ENCODE data around the gene HOXC9. TPM values are rescaled to one million over a fixed set of nuclear protein-coding genes. Genes with fewer than 3 reads are reported as not detected.

The HOXC9 gene
- total RNA-seq, 6 experiments from 2014 or later = not detected

GRCh38 chr12:53997204-53998109 lies 2.5 kb upstream of the HOXC9 start:
- intact Hi-C loops (cut with DNase I) = no loop called here
- Histone ChIP-seq H3K27ac (no peak overlapping the region), H3K4me3 (no peak overlapping the region), H3K36me3 (no peaks in the 10 kb centered on the region), H3K27me3 (peaks cover 8 to 66% of the 10 kb centered on the region in 2 donors), H3K4me1 (peaks cover 0 to 29% (median 2%) of the 10 kb centered on the region in 4 donors), H3K9me3 (no peaks in the 10 kb centered on the region)
- TF ChIP-seq POLR2A (IDR thresholded peaks at IDR 0.05) (no peak), CTCF (IDR thresholded peaks at IDR 0.05) (no peak)
- ATAC-seq (no peak), DNase-seq (no peak)
- WGBS (ENCODE audit: insufficient coverage, low coverage, low lambda C conversion rate, missing lambda C conversion rate) = 7% methylated on average over 19 of the region's 35 CpGs

- H3K27me3 ChIP-seq = peaks cover 8 to 65% of the 10 kb centered on the region in 2 donors
- TF ChIP-seq CTCF (IDR thresholded peaks at IDR 0.05) (no peak), POLR2A (IDR thresholded peaks at IDR 0.05) (no peak)
- H3K9me3 ChIP-seq = no peaks in the 10 kb centered on the region
- 10% methylated on average over 5 of the region's 11 CpGs for WGBS (ENCODE audit: insufficient coverage, low coverage, low lambda C conversion rate, missing lambda C conversion rate)
- DNase-seq = no peak
- no peaks in the 10 kb centered on the region for H3K36me3 ChIP-seq
- no peak for ATAC-seq
- H3K27ac ChIP-seq = no peak overlapping the region
- H3K4me1 ChIP-seq = peaks cover 0 to 29% (median 2%) of the 10 kb centered on the region in 4 donors
- no peak overlapping the region for H3K4me3 ChIP-seq
- intact Hi-C loops (cut with DNase I) = no loop called here
Observed at GRCh38 chr12:53998110-53998899, 1.7 kb upstream of the HOXC9 start.

GRCh38 chr12:53998900-53999236 lies 1.1 kb upstream of the HOXC9 start:
- peaks cover 8 to 59% of the 10 kb centered on the region in 2 donors for H3K27me3 ChIP-seq
- no peaks in the 10 kb centered on the region for H3K9me3 ChIP-seq
- H3K27ac ChIP-seq = no peak overlapping the region
- H3K4me3 ChIP-seq = no peak overlapping the region
- H3K4me1 ChIP-seq = peaks cover 0 to 29% (median 2%) of the 10 kb centered on the region in 4 donors
- intact Hi-C loops (cut with DNase I) = no loop called here
- 5% methylated on average over 13 of the region's 13 CpGs for WGBS (ENCODE audit: insufficient coverage, low coverage, low lambda C conversion rate, missing lambda C conversion rate)
- no peak for ATAC-seq
- no peak for DNase-seq
- no peaks in the 10 kb centered on the region for H3K36me3 ChIP-seq
- TF ChIP-seq POLR2A (IDR thresholded peaks at IDR 0.05) (no peak), CTCF (IDR thresholded peaks at IDR 0.05) (no peak)

GRCh38 chr12:53999559-54000115 lies 324 bp upstream of the HOXC9 start:
- no peak overlapping the region for H3K4me3 ChIP-seq
- intact Hi-C loops (cut with DNase I) = no loop called here
- DNase-seq (no peak), ATAC-seq (no peak)
- H3K27me3 ChIP-seq = peaks cover 6 to 52% of the 10 kb centered on the region in 2 donors
- H3K4me1 ChIP-seq = peaks cover 0 to 22% (median 0%) of the 10 kb centered on the region in 4 donors
- no peaks in the 10 kb centered on the region for H3K36me3 ChIP-seq
- 5% methylated on average over 26 of the region's 35 CpGs for WGBS (ENCODE audit: insufficient coverage, low coverage, low lambda C conversion rate, missing lambda C conversion rate)
- H3K9me3 ChIP-seq = no peaks in the 10 kb centered on the region
- TF ChIP-seq CTCF (IDR thresholded peaks at IDR 0.05) (no peak), POLR2A (IDR thresholded peaks at IDR 0.05) (no peak)
- H3K27ac ChIP-seq = no peak overlapping the region
